Measurements from ENCODE around the gene LKAAEAR1.

The LKAAEAR1 gene

GRCh38 chr20:64095455-64095854 lies 11.3 kb upstream of the LKAAEAR1 start:
- TF ChIP-seq EGR1 (IDR thresholded peaks at IDR 0.05) (no peak), RAD21 (IDR thresholded peaks at IDR 0.05; ENCODE audit: low read depth) (no peak), YY1 (IDR thresholded peaks at IDR 0.05; ENCODE audit: low read depth) (no peak), FOXM1 (IDR thresholded peaks at IDR 0.05; ENCODE audit: borderline replicate concordance, low read depth) (no peak), ZBTB7A (IDR thresholded peaks at IDR 0.05; ENCODE audit: low read depth) (no peak), REST (IDR thresholded peaks at IDR 0.05; ENCODE audit: low read depth) (no peak), NFIC (IDR thresholded peaks at IDR 0.05) (no peak), TEAD4 (IDR thresholded peaks at IDR 0.05) (no peak)

GRCh38 chr20:64093013-64093503 lies 8.9 kb upstream of the LKAAEAR1 start:
- no peak for TF ChIP-seq TCF12 (IDR thresholded peaks at IDR 0.05; ENCODE audit: low read depth)
- TF ChIP-seq TAF1 (IDR thresholded peaks at IDR 0.05; ENCODE audit: low read depth): no peak
- TF ChIP-seq REST (IDR thresholded peaks at IDR 0.05; ENCODE audit: low read depth): no peak
- TF ChIP-seq NFIC (IDR thresholded peaks at IDR 0.05): no peak
- TF ChIP-seq CREB1 (IDR thresholded peaks at IDR 0.05; ENCODE audit: low read depth): no peak
- TF ChIP-seq YY1 (IDR thresholded peaks at IDR 0.05; ENCODE audit: low read depth): no peak
- TF ChIP-seq CEBPB (IDR thresholded peaks at IDR 0.05): no peak
- no peak for TF ChIP-seq USF1 (IDR thresholded peaks at IDR 0.05)
- TF ChIP-seq MAX (IDR thresholded peaks at IDR 0.05): no peak
- no peak for TF ChIP-seq ZBTB7A (IDR thresholded peaks at IDR 0.05; ENCODE audit: low read depth)
- TF ChIP-seq EP300 (IDR thresholded peaks at IDR 0.05; ENCODE audit: borderline replicate concordance): no peak
- no peak for TF ChIP-seq RAD21 (IDR thresholded peaks at IDR 0.05; ENCODE audit: low read depth)
- no peak for TF ChIP-seq FOXM1 (IDR thresholded peaks at IDR 0.05; ENCODE audit: borderline replicate concordance, low read depth)
- TF ChIP-seq TEAD4 (IDR thresholded peaks at IDR 0.05): no peak
- no peak for TF ChIP-seq EGR1 (IDR thresholded peaks at IDR 0.05)

GRCh38 chr20:64092258-64093012 lies 8.2 kb upstream of the LKAAEAR1 start:
- TF ChIP-seq MAX (IDR thresholded peaks at IDR 0.05) (peak; percentile 29; the same call in 1 of the 2 replicates), TAF1 (IDR thresholded peaks at IDR 0.05; ENCODE audit: low read depth) (no peak), CEBPB (IDR thresholded peaks at IDR 0.05) (no peak)

GRCh38 chr20:64091770-64092169 lies 7.6 kb upstream of the LKAAEAR1 start:
- TF ChIP-seq USF1 (IDR thresholded peaks at IDR 0.05) (no peak), EGR1 (IDR thresholded peaks at IDR 0.05) (no peak), RAD21 (IDR thresholded peaks at IDR 0.05; ENCODE audit: low read depth) (no peak)

- TF ChIP-seq CEBPB (IDR thresholded peaks at IDR 0.05) (no peak), USF1 (IDR thresholded peaks at IDR 0.05) (no peak), YY1 (IDR thresholded peaks at IDR 0.05; ENCODE audit: low read depth) (no peak), TCF12 (IDR thresholded peaks at IDR 0.05; ENCODE audit: low read depth) (no peak), ZBTB7A (IDR thresholded peaks at IDR 0.05; ENCODE audit: low read depth) (no peak), NFIC (IDR thresholded peaks at IDR 0.05) (no peak), RAD21 (IDR thresholded peaks at IDR 0.05; ENCODE audit: low read depth) (no peak), REST (IDR thresholded peaks at IDR 0.05; ENCODE audit: low read depth) (no peak), FOXM1 (IDR thresholded peaks at IDR 0.05; ENCODE audit: borderline replicate concordance, low read depth) (no peak), TEAD4 (IDR thresholded peaks at IDR 0.05) (no peak), TAF1 (IDR thresholded peaks at IDR 0.05; ENCODE audit: low read depth) (no peak), EP300 (IDR thresholded peaks at IDR 0.05; ENCODE audit: borderline replicate concordance) (no peak), EGR1 (IDR thresholded peaks at IDR 0.05) (no peak), CREB1 (IDR thresholded peaks at IDR 0.05; ENCODE audit: low read depth) (no peak), MAX (IDR thresholded peaks at IDR 0.05) (no peak)
Observed at GRCh38 chr20:64091340-64091739, 7.1 kb upstream of the LKAAEAR1 start.
